Stimulated activated CD4-positive, alpha-beta T cell treated with anti-CD3 and anti-CD28 coated beads, Interleukin-12 subunit alpha, Interleukin-12 subunit beta, amount 100 ng/mL, for 48 hours (primary cell): ENCODE measurements around the gene ARHGEF38.
"Not testable (repeated sequence)": the region's sequence is repeated elsewhere in the genome, so short reads cannot be mapped to it uniquely, and the experiment has no call there.

Experiments
- DNase-seq, 3 donors: peaks; one replicate each; pipeline ENCODE4 v3.0.0-alpha.2; 2020; ENCODE audit warnings: low read depth in 2 of 3, low spot score in 1 of 3

The ARHGEF38 gene

DNA sequence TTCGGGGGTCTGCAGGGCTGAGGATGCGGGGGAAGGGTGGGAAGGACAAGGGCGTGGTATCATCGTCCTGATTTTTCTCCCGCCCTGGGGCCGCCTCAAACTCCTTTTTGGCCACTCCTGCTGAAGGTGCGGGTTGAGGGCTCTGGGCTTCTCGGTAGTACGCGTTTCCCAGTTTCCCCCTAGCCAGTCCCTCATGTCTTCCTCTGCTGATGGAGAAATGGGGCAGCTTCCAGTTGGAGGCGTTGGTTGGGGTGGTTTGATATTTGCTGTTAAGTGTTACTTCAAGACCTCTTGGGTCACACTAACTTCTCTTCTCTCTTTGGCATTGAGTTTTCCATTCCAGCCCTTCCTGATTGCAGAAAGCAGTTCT lies 156.6 kb downstream of the ARHGEF38 start:
- DNase-seq, result peak in 1 of 3 donors; percentile 2

DNA sequence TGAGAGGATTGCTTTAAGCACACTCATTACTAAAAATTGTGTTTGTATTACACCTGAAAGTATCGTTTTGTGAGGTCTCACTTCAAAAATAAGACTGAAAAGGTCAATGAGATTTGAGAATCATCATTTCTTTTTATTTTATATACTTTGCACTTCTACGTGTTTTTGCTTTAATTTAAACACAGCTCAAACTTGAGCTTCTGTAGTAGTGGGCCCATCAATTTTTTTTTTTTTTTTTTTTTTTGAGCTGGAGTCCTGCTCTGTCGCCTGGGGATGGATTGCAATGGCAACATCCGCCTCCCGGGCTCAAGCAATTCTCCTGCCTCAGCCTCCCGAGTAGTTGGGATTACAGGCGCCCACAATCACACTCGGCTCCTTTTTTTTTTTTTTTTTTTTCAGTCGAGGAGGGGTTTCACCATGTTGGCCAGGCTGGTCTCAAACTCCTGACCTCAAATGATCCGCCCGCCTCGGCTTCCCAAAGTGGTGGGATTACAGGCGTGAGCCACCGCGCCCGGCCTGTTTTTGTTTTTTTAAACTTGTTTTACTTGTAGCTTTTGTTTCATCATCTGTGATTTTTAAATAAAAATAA lies 157.7 kb downstream of the ARHGEF38 start:
- no peak for DNase-seq

DNA sequence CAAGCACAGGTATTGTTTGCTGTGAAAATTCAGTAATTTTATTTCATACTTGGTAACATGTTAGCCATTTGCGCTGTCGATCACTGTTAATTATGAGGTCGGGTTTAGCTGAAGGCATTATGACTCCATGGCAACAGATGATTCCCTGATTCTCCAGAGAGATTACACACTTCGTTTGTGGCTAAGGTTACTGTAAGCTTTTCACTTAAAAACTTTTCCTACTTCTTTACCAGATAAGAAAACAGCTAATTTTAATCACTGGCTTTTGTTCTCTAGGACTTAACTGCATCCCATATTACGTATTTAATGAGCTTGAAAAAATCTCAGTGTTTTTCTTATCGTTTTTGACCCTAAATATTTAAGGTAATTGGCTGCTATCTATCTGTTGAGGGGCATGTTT lies 158.3 kb downstream of the ARHGEF38 start:
- no peak for DNase-seq

DNA sequence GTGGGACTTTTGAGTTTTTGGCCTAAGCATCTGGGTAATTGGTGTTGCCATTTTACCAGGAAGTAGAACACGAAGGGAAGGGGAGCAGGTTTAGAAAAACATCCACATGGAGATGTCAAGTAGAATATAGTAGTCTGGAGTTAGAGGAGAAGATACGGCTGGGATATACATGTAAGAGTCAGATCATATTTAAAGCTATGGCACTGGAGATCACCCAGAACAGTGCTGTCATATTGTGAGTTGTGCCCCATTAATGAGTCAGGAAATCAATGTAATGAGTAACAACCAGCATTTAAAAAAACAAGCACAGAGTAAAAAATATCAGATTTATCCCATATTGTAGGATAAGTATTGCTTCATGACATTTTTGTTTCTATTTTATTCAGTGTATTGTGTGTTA lies 160.3 kb downstream of the ARHGEF38 start:
- no peak for DNase-seq

DNA sequence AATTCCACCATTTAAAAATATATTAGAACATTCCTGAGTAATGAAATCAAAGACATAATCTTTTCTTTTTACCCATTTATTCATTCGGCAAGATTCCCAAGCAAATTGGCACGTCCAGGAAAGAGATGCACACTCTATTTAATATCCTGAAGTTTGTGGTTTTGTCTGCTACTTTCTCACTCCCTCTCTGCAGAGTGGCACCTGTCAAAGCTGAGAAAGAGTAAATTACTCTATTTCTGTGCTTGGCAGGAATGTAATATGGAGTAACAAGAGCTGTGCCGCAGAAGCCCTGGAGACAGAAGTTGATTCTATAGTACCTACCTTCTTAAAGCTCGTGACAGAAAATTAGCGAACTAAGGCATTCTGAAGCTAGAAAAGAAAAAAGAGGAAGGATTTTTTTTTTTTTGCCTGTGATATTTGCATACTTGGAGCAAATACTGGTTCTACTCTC lies 161.7 kb downstream of the ARHGEF38 start:
- no peak for DNase-seq

DNA sequence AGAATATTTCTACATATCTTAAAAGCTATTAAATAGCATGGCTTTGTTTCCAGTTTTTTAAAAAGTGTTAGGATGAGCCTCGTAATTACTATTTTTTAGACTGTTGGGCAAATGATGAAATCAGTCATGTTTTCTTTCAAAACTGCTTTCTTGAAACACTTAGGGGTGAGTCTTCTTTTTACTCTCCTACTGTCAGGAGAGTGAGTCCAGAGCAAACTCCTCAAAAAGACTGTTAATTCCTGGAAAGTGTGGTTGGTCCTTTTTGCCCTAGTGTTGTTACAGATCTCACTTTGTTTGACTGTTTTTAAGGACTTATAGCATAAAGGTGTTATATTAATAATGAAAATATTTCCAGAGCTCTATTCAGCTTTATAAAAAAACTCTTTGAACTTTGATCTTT lies 162.5 kb downstream of the ARHGEF38 start:
- no peak for DNase-seq

DNA sequence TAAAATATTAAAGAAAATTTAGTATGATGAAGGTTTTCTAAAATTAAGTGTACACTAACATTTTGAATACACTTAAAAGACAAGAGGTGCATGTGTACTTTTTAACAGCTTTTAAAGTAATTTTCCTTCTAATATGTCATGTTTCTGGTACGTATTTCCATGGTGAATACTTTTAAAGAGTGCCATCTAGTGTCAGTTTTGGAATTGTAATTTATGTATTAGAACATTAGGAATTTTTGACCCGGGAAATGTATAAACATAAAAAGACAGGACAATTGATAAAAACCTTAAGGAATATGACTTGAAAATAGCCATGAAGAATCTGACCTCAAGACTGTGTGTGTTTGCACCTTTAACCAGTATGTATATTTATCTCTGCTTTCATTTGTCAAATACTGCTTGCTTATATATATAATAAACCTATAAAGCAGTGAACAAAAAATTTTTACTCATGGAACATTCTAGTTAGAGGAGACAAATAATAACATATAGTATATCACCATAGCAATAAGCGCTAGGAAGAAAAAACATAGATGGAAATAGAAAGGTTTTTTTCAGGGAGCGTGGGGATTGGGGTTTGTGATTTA lies 163.4 kb downstream of the ARHGEF38 start:
- no peak for DNase-seq

DNA sequence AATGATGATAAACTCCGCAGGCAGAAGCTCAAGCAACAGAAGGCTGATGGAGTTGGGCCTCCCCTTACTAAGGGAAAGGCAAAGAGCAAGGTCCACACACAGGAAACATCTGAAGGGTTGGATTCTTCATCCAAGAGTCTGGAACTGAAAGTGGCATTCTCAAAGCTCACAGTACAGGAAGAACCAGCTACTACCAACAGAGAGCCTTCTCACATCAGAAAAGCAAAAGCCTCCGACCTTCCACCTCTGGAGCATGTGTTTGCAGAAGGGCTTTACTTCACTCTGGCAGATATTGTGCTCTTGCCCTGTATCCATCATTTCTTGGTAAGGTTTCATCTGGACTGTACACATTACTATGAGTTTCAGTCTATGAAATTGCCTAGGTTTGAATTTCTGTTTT lies 166.8 kb downstream of the ARHGEF38 start:
- DNase-seq, result no peak

DNA sequence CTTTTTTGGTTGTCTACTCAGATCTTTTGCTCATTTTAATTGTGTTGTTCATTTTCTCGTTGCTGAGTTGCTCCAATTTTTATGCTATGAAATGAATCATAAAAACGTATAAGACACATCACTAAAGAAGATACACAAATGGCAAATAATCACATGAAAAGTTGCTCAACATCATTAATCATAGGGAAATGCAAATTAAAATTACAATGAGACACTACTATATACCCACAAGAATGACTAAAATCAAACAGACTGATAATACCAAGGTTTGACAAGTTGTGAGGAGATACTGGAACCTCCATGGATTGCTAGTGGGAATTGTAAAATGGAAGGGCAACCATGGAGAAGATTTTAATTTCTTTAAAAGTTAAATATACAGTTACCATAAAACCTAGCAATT lies 173.2 kb downstream of the ARHGEF38 start:
- no peak for DNase-seq

DNA sequence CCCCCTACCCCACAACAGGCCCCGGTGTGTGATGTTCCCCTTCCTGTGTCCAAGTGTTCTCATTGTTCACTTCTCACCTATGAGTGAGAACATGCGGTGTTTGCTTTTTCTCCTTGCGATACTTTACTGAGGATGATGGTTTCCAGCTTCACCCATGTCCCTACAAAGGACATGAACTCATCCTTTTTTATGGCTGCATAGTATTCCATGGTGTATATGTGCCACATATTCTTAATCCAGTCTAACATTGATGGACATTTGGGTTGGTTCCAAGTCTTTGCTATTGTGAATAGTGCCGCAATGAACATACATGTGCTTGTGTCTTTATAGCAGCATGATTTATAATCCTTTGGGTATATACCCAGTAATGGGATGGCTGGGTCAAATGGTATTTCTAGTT lies 177.5 kb downstream of the ARHGEF38 start:
- DNase-seq, result not testable (repeated sequence)
